ENCODE measurements around the gene LY9. TPM values are rescaled to one million over a fixed set of nuclear protein-coding genes. Genes with fewer than 3 reads are reported as not detected.

LY9 gene
- total RNA-seq, 4 donors from 2014 or later, result 0.40 to 9.4 (median 1.8) TPM

DNA sequence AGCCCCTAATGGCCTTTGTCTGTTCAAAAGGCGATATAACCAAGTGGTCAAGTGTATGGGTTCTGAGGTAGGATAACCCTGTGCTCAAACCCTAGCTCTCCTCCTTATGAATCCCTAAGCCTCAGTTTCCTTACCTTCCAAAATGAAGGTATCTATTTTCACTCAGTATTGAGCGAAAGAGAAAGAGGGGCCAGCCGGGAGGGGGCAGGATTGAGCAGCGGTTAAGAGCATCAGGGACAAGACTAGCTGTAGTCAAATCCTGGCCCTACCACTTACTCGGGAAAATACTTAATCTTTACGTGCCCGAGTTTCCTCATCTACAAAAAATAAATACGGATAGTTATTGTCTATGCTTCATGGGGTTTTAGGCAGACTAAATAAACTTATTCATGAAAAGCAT is 25.7 kb downstream of the LY9 start:
- in situ Hi-C loops (cut with MboI; ENCODE audit: low pct_ligation_motif_present in 1 of 4, low pct_unique_long_range_greater_than_20kb in 1 of 4, low sequenced_read_pairs in 3 of 4) (no loop called here), intact Hi-C loops (cut with DNase I; ENCODE audit: low total_unique reads) (no loop called here)
- no peak for TF ChIP-seq EP300 (IDR thresholded peaks at IDR 0.05; ENCODE audit: low read depth)
- TF ChIP-seq POLR2A (IDR thresholded peaks at IDR 0.05), result no peak
- TF ChIP-seq, protein P1, sequence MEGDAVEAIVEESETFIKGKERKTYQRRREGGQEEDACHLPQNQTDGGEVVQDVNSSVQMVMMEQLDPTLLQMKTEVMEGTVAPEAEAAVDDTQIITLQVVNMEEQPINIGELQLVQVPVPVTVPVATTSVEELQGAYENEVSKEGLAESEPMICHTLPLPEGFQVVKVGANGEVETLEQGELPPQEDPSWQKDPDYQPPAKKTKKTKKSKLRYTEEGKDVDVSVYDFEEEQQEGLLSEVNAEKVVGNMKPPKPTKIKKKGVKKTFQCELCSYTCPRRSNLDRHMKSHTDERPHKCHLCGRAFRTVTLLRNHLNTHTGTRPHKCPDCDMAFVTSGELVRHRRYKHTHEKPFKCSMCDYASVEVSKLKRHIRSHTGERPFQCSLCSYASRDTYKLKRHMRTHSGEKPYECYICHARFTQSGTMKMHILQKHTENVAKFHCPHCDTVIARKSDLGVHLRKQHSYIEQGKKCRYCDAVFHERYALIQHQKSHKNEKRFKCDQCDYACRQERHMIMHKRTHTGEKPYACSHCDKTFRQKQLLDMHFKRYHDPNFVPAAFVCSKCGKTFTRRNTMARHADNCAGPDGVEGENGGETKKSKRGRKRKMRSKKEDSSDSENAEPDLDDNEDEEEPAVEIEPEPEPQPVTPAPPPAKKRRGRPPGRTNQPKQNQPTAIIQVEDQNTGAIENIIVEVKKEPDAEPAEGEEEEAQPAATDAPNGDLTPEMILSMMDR (IDR thresholded peaks at IDR 0.05), result no peak
- no peak for TF ChIP-seq POLR2AphosphoS5 (IDR thresholded peaks at IDR 0.05)
- no peaks in the 10 kb centered on the region for H3K9me3 ChIP-seq
- no peaks in the 10 kb centered on the region for H3K4me1 ChIP-seq
- no peak overlapping the region for H3K27ac ChIP-seq
- no peaks in the 10 kb centered on the region for H3K27me3 ChIP-seq
- no peaks in the 10 kb centered on the region for H3K36me3 ChIP-seq
- no peak for DNase-seq
- no peak overlapping the region for H3K4me3 ChIP-seq
- 82 to 100% methylated on average over 1 to 8 of the region's 8 CpGs for WGBS, 2 donors (ENCODE audit: low coverage in 1 of 2)

DNA sequence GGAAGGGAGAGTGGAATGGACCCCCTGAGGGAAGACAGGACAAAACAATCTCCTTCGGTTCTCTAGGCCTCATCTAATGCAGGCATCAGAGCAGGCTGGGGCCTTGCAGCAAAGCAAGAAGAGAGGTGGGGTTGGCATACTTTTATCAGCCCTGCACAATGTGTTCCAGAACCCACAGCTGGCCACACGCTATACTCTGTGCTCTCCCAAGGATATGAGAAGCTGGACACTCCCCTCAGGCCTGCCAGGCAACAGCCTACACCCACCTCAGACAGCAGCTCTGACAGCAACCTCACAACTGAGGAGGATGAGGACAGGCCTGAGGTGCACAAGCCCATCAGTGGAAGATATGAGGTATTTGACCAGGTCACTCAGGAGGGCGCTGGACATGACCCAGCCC is 27.3 kb downstream of the LY9 start:
- no peaks in the 10 kb centered on the region for H3K9me3 ChIP-seq
- no peaks in the 10 kb centered on the region for H3K4me1 ChIP-seq
- in situ Hi-C loops (cut with MboI; ENCODE audit: low pct_ligation_motif_present in 1 of 4, low pct_unique_long_range_greater_than_20kb in 1 of 4, low sequenced_read_pairs in 3 of 4), result no loop called here
- intact Hi-C loops (cut with DNase I; ENCODE audit: low total_unique reads), result no loop called here
- H3K27ac ChIP-seq, result no peak overlapping the region
- TF ChIP-seq, protein P1 (IDR thresholded peaks at IDR 0.05), result no peak
- TF ChIP-seq POLR2AphosphoS5 (IDR thresholded peaks at IDR 0.05), result no peak
- no peak for TF ChIP-seq EP300 (IDR thresholded peaks at IDR 0.05; ENCODE audit: low read depth)
- TF ChIP-seq POLR2A (IDR thresholded peaks at IDR 0.05), result no peak
- no peak overlapping the region for H3K4me3 ChIP-seq
- DNase-seq, result no peak
- no peaks in the 10 kb centered on the region for H3K27me3 ChIP-seq
- 50 to 92% methylated on average over 1 to 3 of the region's 3 CpGs for WGBS, 2 donors (ENCODE audit: low coverage in 1 of 2)
- H3K36me3 ChIP-seq, result no peaks in the 10 kb centered on the region

DNA sequence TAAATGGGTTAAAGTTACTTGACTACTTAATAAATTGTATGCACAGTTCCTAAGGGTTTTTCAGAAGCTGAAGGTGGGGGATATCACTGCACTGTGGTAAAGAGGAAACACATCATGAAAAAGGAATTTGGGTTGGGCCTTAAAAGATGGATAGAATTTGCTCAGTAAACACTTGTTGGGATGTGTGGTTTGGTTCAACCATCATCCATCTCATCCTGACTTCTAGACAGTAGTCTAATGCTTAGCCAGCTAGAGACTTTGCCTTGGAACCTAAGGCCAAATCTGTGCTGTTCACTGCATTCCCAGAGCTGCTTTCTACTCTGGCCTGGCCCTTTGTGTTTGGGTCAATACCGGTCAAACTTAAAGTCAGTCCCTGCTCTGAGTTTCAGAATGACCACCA is 30.6 kb downstream of the LY9 start:
- no peak overlapping the region for H3K4me3 ChIP-seq
- H3K4me1 ChIP-seq, result no peaks in the 10 kb centered on the region
- H3K36me3 ChIP-seq, result no peaks in the 10 kb centered on the region
- DNase-seq, result no peak
- in situ Hi-C loops (cut with MboI; ENCODE audit: low pct_ligation_motif_present in 1 of 4, low pct_unique_long_range_greater_than_20kb in 1 of 4, low sequenced_read_pairs in 3 of 4) (loop anchor here in 2 of 4 donors (5.0 to 25.0 kb wide), 2 partner anchors 99 to 261 kb away; partner anchors contain the start of genes KLHDC9 (in 1 of the 2) and NECTIN4 (in 1 of the 2)), intact Hi-C loops (cut with DNase I; ENCODE audit: low total_unique reads) (no loop called here)
- no peaks in the 10 kb centered on the region for H3K9me3 ChIP-seq
- TF ChIP-seq EP300 (IDR thresholded peaks at IDR 0.05; ENCODE audit: low read depth) (no peak), POLR2AphosphoS5 (IDR thresholded peaks at IDR 0.05) (no peak), POLR2A (IDR thresholded peaks at IDR 0.05) (no peak)
- TF ChIP-seq, protein P1 (IDR thresholded peaks at IDR 0.05), result no peak
- no peaks in the 10 kb centered on the region for H3K27me3 ChIP-seq
- WGBS, 2 donors (ENCODE audit: low coverage in 1 of 2), result 100% methylated on average over 1 of the region's 1 CpG
- H3K27ac ChIP-seq, result no peak overlapping the region

DNA sequence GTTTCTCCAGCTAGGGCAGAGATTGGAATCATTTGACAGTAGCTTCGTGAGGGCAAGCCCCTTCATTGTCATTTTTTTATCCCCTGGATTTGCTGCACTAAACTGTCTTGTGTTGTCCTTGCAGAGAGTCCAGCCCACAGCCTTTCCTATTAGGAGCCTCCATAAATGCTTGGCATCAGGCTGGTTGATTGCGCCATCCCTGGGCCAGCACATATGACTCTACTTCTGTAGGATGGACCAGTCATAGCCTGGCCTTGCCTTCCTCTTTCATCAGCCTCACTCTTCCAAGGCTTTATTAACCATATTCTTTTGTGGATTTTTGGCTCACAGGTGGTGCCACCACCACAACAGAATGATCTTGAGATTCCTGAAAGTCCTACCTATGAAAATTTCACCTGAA is 31.4 kb downstream of the LY9 start:
- no peak overlapping the region for H3K4me3 ChIP-seq
- no peaks in the 10 kb centered on the region for H3K4me1 ChIP-seq
- intact Hi-C loops (cut with DNase I; ENCODE audit: low total_unique reads) (no loop called here), in situ Hi-C loops (cut with MboI; ENCODE audit: low pct_ligation_motif_present in 1 of 4, low pct_unique_long_range_greater_than_20kb in 1 of 4, low sequenced_read_pairs in 3 of 4) (loop anchor here in 2 of 4 donors (5.0 to 25.0 kb wide), 2 partner anchors 100 to 260 kb away; partner anchors contain the start of genes KLHDC9 (in 1 of the 2) and NECTIN4 (in 1 of the 2))
- H3K9me3 ChIP-seq, result no peaks in the 10 kb centered on the region
- no peaks in the 10 kb centered on the region for H3K36me3 ChIP-seq
- TF ChIP-seq EP300 (IDR thresholded peaks at IDR 0.05; ENCODE audit: low read depth) (no peak), POLR2AphosphoS5 (IDR thresholded peaks at IDR 0.05) (no peak), POLR2A (IDR thresholded peaks at IDR 0.05) (no peak)
- TF ChIP-seq, protein P1 (IDR thresholded peaks at IDR 0.05), result no peak
- 90 to 92% methylated on average over 2 of the region's 2 CpGs for whole genome bisulfite sequencing, 2 donors (ENCODE audit: low coverage in 1 of 2)
- no peak overlapping the region for H3K27ac ChIP-seq
- no peak for DNase-seq
- H3K27me3 ChIP-seq, result no peaks in the 10 kb centered on the region
